MM.1S (cell line): ENCODE measurements around the gene MAPK4.
"Not testable (repeated sequence)": the region's sequence is repeated elsewhere in the genome, so short reads cannot be mapped to it uniquely, and the experiment has no call there.

Experiments used
- DNase-seq: peaks from one replicate; pipeline ENCODE4 v3.0.0-alpha.2; 2015
- H2AFZ ChIP-seq: fragments of 300-600 bp; sonication (generic); 2 replicates; pipeline ENCODE4 v1.6.0; 2016; ENCODE audit warnings: antibody characterized with exemption, low read length
- H3F3A ChIP-seq: fragments of 300-600 bp; sonication (generic); 2 replicates; pipeline ENCODE4 v1.6.1; 2016; ENCODE audit warnings: mild to moderate bottlenecking, antibody characterized with exemption, low read length, moderate library complexity, mixed read lengths; ENCODE audit not compliant: insufficient read depth
- H3K27ac ChIP-seq: fragments of 300-600 bp; sonication (generic); 2 replicates; pipeline ENCODE4 v1.5.1; 2016; ENCODE audit warnings: mild to moderate bottlenecking, low read length
- H3K27me3 ChIP-seq: fragments of 300-600 bp; sonication (generic); replicated peaks from 2 replicates; pipeline ENCODE4 v1.6.0; 2016; ENCODE audit warnings: low read length; ENCODE audit not compliant: insufficient read depth
- H3K36me3 ChIP-seq: fragments of 300-600 bp; sonication (generic); replicated peaks from 2 replicates; pipeline ENCODE4 v1.6.1; 2016; ENCODE audit warnings: mild to moderate bottlenecking, low read length, mixed read lengths; ENCODE audit not compliant: insufficient read depth
- H3K4me1 ChIP-seq: fragments of 300-600 bp; sonication (generic); 2 replicates; pipeline ENCODE4 v1.6.1; 2016; ENCODE audit warnings: low read length, mixed read lengths
- H3K4me2 ChIP-seq: fragments of 300-600 bp; sonication (generic); 2 replicates; pipeline ENCODE4 v1.6.0; 2016; ENCODE audit warnings: low read depth, low read length
- H3K4me3 ChIP-seq: fragments of 300-600 bp; sonication (generic); 2 replicates; pipeline ENCODE4 v1.5.1; 2016; ENCODE audit warnings: low read length, mixed read lengths
- H3K79me2 ChIP-seq: fragments of 300-600 bp; sonication (generic); 2 replicates; pipeline ENCODE4 v1.6.1; 2016; ENCODE audit warnings: mixed run types, low read length, mixed read lengths
- H3K9ac ChIP-seq: fragments of 300-600 bp; sonication (generic); 2 replicates; pipeline ENCODE4 v1.6.1; 2016; ENCODE audit warnings: low read length, mixed read lengths
- H3K9me2 ChIP-seq: fragments of 300-600 bp; sonication (generic); replicated peaks from 2 replicates; pipeline ENCODE4 v1.6.1; 2016; ENCODE audit warnings: mild to moderate bottlenecking, low read length, mixed read lengths; ENCODE audit not compliant: insufficient read depth
- H3K9me3 ChIP-seq: fragments of 300-600 bp; sonication (generic); replicated peaks from 2 replicates; pipeline ENCODE4 v1.6.1; 2016; ENCODE audit warnings: mild to moderate bottlenecking, low read length, mixed read lengths; ENCODE audit not compliant: insufficient read depth
- H4K20me1 ChIP-seq: fragments of 300-600 bp; sonication (generic); 2 replicates; pipeline ENCODE4 v1.6.1; 2016; ENCODE audit warnings: mild to moderate bottlenecking, low read length, moderate library complexity, mixed read lengths; ENCODE audit not compliant: insufficient read depth
- EZH2 ChIP-seq: fragments of 300-600 bp; sonication (generic); optimal IDR thresholded peaks from 2 replicates; pipeline ENCODE3; 2017; ENCODE audit warnings: low read depth, mild to moderate bottlenecking, antibody characterized with exemption, low read length, mixed read lengths
- EZH2phosphoT487 ChIP-seq: fragments of 300-600 bp; sonication (generic); IDR thresholded peaks from 2 replicates; pipeline ENCODE4 v1.6.1; 2018; ENCODE audit warnings: antibody characterized with exemption, low read length
- TF ChIP-seq, protein P1 (sequence below): fragments of 300-600 bp; sonication (generic); IDR thresholded peaks from 2 replicates; pipeline ENCODE4 v1.5.1; 2016; ENCODE audit warnings: antibody characterized with exemption, low read length, mixed read lengths

The MAPK4 gene

DNA sequence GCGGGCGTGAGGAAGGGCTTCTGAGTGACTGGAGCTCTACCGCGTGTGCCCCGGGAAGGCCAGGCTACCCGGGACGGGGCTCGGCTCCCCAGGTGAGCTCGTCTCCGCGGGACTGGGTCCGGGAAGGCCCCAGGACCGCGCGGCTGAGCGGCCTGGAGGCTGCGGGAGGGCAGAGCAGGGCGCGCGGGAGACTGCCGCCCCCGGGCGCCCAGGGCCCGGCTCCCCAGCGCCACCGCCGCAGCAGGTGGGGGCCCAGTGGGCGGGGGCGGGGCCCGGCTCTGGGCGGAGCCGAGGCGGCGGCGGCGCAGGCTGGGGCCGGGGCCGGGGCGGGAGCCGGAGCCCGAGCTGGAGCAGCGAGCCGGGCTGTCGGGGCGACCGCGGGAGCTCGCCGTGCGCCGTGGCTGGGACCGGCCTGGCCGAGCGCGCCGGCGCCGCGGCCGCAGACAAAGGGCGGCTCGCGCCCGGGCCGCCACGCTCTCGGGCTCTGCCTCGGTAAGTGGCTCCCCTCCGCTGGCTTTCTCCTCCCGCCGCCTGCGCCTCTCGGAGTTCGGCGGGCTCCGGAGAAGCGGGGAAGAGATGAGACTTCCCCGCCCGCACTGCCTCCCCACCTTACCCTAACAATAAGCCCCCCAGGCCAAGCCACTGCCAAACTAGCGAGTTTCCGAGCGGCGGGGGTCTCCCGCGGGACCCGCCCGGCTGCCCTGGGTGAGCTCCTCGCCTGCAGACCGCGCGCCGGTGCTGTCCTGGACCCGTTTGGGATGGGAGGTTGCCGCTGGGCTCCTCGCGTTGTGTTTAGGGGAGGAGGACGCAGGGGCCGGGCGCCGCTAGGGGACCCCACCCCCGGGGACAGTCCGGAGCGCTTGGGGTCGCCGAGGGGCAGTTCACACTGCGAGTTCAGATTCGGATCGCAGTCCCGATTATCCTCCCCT is at the start of gene MAPK4:
Gene MAPK4, plus strand, starts transcription at position 336 of the 929 bp plus-strand sequence. CDS start 103,872 bp downstream, outside the sequence.
- H3K36me3 ChIP-seq: no peaks in the 10 kb centered on the region
- peaks cover 18% of the 10 kb centered on the region for H3K27me3 ChIP-seq
- no peaks in the 10 kb centered on the region for H3K79me2 ChIP-seq
- peak within 1 kb of the TSS; percentile 58; the same call in 1 of the 2 replicates for H3K9ac ChIP-seq
- peak within 1 kb of the TSS; percentile 81 for H3K4me3 ChIP-seq
- no peak within 1 kb of the TSS for H3K27ac ChIP-seq
- peak; percentile 73 for DNase-seq
- no peaks in the 10 kb centered on the region for H3K4me1 ChIP-seq
- no peaks in the 10 kb centered on the region for H3F3A ChIP-seq
- H2AFZ ChIP-seq: peak within 1 kb of the TSS; percentile 93
- no peak for TF ChIP-seq EZH2
- TF ChIP-seq EZH2phosphoT487: no peak
- TF ChIP-seq, protein P1, sequence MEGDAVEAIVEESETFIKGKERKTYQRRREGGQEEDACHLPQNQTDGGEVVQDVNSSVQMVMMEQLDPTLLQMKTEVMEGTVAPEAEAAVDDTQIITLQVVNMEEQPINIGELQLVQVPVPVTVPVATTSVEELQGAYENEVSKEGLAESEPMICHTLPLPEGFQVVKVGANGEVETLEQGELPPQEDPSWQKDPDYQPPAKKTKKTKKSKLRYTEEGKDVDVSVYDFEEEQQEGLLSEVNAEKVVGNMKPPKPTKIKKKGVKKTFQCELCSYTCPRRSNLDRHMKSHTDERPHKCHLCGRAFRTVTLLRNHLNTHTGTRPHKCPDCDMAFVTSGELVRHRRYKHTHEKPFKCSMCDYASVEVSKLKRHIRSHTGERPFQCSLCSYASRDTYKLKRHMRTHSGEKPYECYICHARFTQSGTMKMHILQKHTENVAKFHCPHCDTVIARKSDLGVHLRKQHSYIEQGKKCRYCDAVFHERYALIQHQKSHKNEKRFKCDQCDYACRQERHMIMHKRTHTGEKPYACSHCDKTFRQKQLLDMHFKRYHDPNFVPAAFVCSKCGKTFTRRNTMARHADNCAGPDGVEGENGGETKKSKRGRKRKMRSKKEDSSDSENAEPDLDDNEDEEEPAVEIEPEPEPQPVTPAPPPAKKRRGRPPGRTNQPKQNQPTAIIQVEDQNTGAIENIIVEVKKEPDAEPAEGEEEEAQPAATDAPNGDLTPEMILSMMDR: no peak
- no peaks in the 10 kb centered on the region for H3K9me3 ChIP-seq
- H4K20me1 ChIP-seq: no peaks in the 10 kb centered on the region
- no peaks in the 10 kb centered on the region for H3K9me2 ChIP-seq
- peak within 1 kb of the TSS; percentile 99 for H3K4me2 ChIP-seq

DNA sequence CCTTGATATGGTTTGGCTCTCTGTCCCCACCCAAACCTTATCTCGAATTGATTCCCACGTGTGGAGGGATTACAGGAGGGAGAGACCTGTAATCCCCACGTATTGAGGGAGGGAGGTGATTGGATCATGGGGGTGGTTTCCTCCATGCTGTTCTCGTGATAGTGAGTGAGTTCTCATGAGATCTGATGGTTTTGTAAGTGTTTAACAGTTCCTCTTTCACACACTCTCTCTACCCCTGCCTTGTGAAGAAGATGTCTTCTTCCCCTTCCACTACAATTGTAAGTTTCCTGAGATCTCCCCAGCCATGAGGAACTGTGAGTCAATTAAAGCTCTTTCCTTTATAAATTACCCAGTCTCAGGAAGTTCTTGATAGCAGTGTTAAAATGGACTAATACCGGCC is 42.6 kb upstream of the MAPK4 start:
- DNase-seq, H3K79me2 ChIP-seq, H3F3A ChIP-seq, H3K4me1 ChIP-seq, H2AFZ ChIP-seq, H3K27me3 ChIP-seq, H3K4me3 ChIP-seq, H3K27ac ChIP-seq, H3K36me3 ChIP-seq, H3K9ac ChIP-seq, H3K9me3 ChIP-seq, H3K4me2 ChIP-seq, H4K20me1 ChIP-seq, H3K9me2 ChIP-seq: not testable (repeated sequence)

DNA sequence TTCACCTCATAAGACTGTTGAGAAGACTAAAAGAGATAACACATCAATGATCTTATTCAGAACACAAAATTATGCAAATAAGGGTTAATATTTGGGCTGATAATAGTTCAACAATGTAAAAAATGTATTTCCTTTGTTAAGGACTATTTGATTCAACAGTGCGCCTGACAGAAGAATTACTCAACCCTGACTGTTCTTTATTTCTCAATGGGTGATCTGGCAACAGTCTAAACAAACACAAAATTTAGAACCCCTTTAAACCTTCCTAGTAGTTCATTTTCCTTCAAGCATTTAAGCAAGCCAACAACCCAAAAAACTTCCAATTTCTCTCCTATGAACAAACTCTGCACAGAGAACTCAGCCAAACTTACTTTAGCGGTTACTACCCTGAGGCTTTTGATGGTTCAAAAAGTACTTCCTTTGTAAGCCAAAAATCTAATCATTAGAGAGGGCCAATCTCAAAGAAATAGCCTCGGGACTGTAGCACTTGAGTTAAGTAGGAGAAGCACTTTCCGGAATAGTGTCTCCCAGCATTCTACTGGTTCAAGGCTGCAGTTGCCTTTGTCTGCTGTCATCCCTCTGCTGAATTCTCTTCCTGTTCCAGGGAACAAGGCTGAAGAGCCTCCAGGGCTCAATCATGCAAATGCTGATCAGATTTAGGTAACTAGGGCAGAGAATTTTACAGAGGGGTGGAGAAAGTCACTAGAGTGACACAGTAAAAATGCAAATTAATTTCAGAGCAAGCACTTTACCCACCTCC is 40.9 kb upstream of the MAPK4 start:
- Histone ChIP-seq H3K79me2 (no peaks in the 10 kb centered on the region), H4K20me1 (no peaks in the 10 kb centered on the region), H3K9ac (no peak overlapping the region), H3K27me3 (no peaks in the 10 kb centered on the region), H3K4me2 (no peak overlapping the region), H3K4me1 (no peaks in the 10 kb centered on the region), H3K4me3 (no peak overlapping the region), H3K36me3 (no peaks in the 10 kb centered on the region), H3K27ac (no peak overlapping the region), H3F3A (no peaks in the 10 kb centered on the region), H2AFZ (no peak overlapping the region), H3K9me2 (no peaks in the 10 kb centered on the region), H3K9me3 (no peaks in the 10 kb centered on the region)
- TF ChIP-seq, protein P1: no peak
- TF ChIP-seq EZH2phosphoT487: no peak
- no peak for TF ChIP-seq EZH2
- DNase-seq: no peak
